T-helper 2 cell treated with Interferon-gamma antibody and Interleukin-4, amounts not matched to agents 100 ng/mL and 5 ng/mL, for 36 hours (primary cell): Measurements from ENCODE around the gene CNGA4. TPM values are rescaled to one million over a fixed set of nuclear protein-coding genes. Genes with fewer than 3 reads are reported as not detected.
"Not testable (repeated sequence)": the region's sequence is repeated elsewhere in the genome, so short reads cannot be mapped to it uniquely, and the experiment has no call there.

Experiments
- intact Hi-C: fragments of 100-400 bp; cut with micrococcal nuclease; formaldehyde crosslinking; loops from one replicate; pipeline ENCODE4 v1.15.1; 2023
- total RNA-seq: library from RNA; stranded (reverse); gene quantifications from 2 replicates; pipeline ENCODE4 v1.2.3, GENCODE V29; 2022

The CNGA4 gene
- total RNA-seq, 1 donor from 2014 or later, result 0.23 TPM

GRCh38 chr11:6225024-6225423, 13.9 kb upstream of the CNGA4 start:
- intact Hi-C loops, result no loop called here

GRCh38 chr11:6225896-6226295, 13.0 kb upstream of the CNGA4 start:
- intact Hi-C loops, result no loop called here

- intact Hi-C loops, result no loop called here
Observed at GRCh38 chr11:6228520-6228919, 10.4 kb upstream of the CNGA4 start.

GRCh38 chr11:6229911-6230310, 9.0 kb upstream of the CNGA4 start:
- intact Hi-C loops, result loop anchor here (10.0 kb wide), 3 partner anchors 545 to 1625 kb away; partner anchors contain the start of genes TRIM22, TRIM34, TRIM5 and TRIM68

GRCh38 chr11:6232899-6233298, 6.0 kb upstream of the CNGA4 start:
- intact Hi-C loops, result loop anchor here (10.0 kb wide), 3 partner anchors 548 to 1628 kb away; partner anchors contain the start of genes TRIM22, TRIM34, TRIM5 and TRIM68

GRCh38 chr11:6233984-6234386, 4.9 kb upstream of the CNGA4 start:
- intact Hi-C loops, result loop anchor here (1.0 to 10.0 kb wide), 10 partner anchors 31 to 1629 kb away; partner anchors contain the start of genes ARFIP2, CAVIN3, ILK and MRPL17

- intact Hi-C loops, result loop anchor here (1.0 to 10.0 kb wide), 10 partner anchors 32 to 1630 kb away; partner anchors contain the start of genes ARFIP2, CAVIN3, ILK and MRPL17
Observed at GRCh38 chr11:6234387-6235107, 4.3 kb upstream of the CNGA4 start, which contains the start of gene FHIP1B. TSS of gene FHIP1B (minus strand) at chr11:6234636. CDS start at chr11:6224516, 10,120 bp downstream.

- intact Hi-C loops, result loop anchor here (10.0 kb wide), 3 partner anchors 552 to 1632 kb away; partner anchors contain the start of genes TRIM22, TRIM34, TRIM5 and TRIM68
Observed at GRCh38 chr11:6237266-6237665, 1.6 kb upstream of the CNGA4 start.

- intact Hi-C loops, result loop anchor here (10.0 kb wide), 3 partner anchors 553 to 1633 kb away; partner anchors contain the start of genes TRIM22, TRIM34, TRIM5 and TRIM68
Observed at GRCh38 chr11:6237761-6238302, 1.1 kb upstream of the CNGA4 start.

GRCh38 chr11:6240139-6240538, 1.2 kb downstream of the CNGA4 start:
- intact Hi-C loops, result no loop called here

GRCh38 chr11:6240781-6241180, 1.9 kb downstream of the CNGA4 start:
- intact Hi-C loops, result no loop called here

- intact Hi-C loops, result no loop called here
Observed at GRCh38 chr11:6241316-6241715, 2.4 kb downstream of the CNGA4 start.

- intact Hi-C loops, result no loop called here
Observed at GRCh38 chr11:6245536-6245935, 6.6 kb downstream of the CNGA4 start.

- intact Hi-C loops, result no loop called here
Observed at GRCh38 chr11:6248248-6248647, 9.4 kb downstream of the CNGA4 start.

- intact Hi-C loops, result not testable (repeated sequence)
Observed at GRCh38 chr11:6248897-6249296, 10.0 kb downstream of the CNGA4 start.

- intact Hi-C loops, result no loop called here
Observed at GRCh38 chr11:6249770-6250555, 11.1 kb downstream of the CNGA4 start.

GRCh38 chr11:6251120-6251733, 12.3 kb downstream of the CNGA4 start:
- intact Hi-C loops, result loop anchor here (1.0 kb wide), 1 partner anchor 102 kb away; no protein-coding TSS in a partner anchor

GRCh38 chr11:6251990-6252473, 13.1 kb downstream of the CNGA4 start:
- intact Hi-C loops, result loop anchor here (1.0 kb wide), 1 partner anchor 101 kb away; no protein-coding TSS in a partner anchor

GRCh38 chr11:6253197-6253596, 14.3 kb downstream of the CNGA4 start:
- intact Hi-C loops, result no loop called here

GRCh38 chr11:6258141-6258540, 19.3 kb downstream of the CNGA4 start:
- intact Hi-C loops, result loop anchor here (5.0 kb wide), 1 partner anchor 59 kb away; no protein-coding TSS in a partner anchor
